WTC11 (cell line): ENCODE data around the gene SYNRG.

Experiments
- ATF2 ChIP-seq: sonication (generic); formaldehyde crosslinking; IDR thresholded peaks from 2 replicates; pipeline ENCODE4 v1.8.1; 2022; ENCODE audit warnings: low read depth, missing genetic modification reagents, borderline replicate concordance
- CTCF ChIP-seq: fragments of 200-600 bp; IDR thresholded peaks from 2 replicates; pipeline ENCODE4 v1.8.0; 2022; ENCODE audit warnings: antibody characterized with exemption
- KAT7 ChIP-seq: sonication (generic); formaldehyde crosslinking; IDR thresholded peaks from 2 replicates; pipeline ENCODE4 v1.8.1; 2023; ENCODE audit warnings: missing genetic modification reagents, mild to moderate bottlenecking, borderline replicate concordance
- MAX ChIP-seq: sonication (generic); formaldehyde crosslinking; IDR thresholded peaks from 2 replicates; pipeline ENCODE4 v1.8.0; 2022; ENCODE audit warnings: mild to moderate bottlenecking, missing genetic modification reagents
- NR2C2 ChIP-seq: sonication (generic); formaldehyde crosslinking; IDR thresholded peaks from 2 replicates; pipeline ENCODE4 v1.8.0; 2022; ENCODE audit warnings: mild to moderate bottlenecking, missing genetic modification reagents
- TEAD4 ChIP-seq: sonication (generic); formaldehyde crosslinking; IDR thresholded peaks from 2 replicates; pipeline ENCODE4 v1.8.0; 2022; ENCODE audit warnings: mild to moderate bottlenecking, missing genetic modification reagents
- USF2 ChIP-seq: sonication (generic); formaldehyde crosslinking; IDR thresholded peaks from 2 replicates; pipeline ENCODE4 v1.8.1; 2023; ENCODE audit warnings: mild to moderate bottlenecking, missing genetic modification reagents, moderate library complexity

- TF ChIP-seq KAT7, result no peak
- TF ChIP-seq ATF2 (CRISPR knock-in tag), result no peak
- no peak for TF ChIP-seq NR2C2 (CRISPR knock-in tag)
- no peak for TF ChIP-seq CTCF
- no peak for TF ChIP-seq MAX (CRISPR knock-in tag)
- no peak for TF ChIP-seq USF2 (CRISPR knock-in tag)
- TF ChIP-seq TEAD4 (CRISPR knock-in tag), result no peak
Measured at GRCh38 chr17:37485938-37486570, 123.2 kb downstream of the SYNRG start.
